ENCODE data around the gene PATZ1.

DNA sequence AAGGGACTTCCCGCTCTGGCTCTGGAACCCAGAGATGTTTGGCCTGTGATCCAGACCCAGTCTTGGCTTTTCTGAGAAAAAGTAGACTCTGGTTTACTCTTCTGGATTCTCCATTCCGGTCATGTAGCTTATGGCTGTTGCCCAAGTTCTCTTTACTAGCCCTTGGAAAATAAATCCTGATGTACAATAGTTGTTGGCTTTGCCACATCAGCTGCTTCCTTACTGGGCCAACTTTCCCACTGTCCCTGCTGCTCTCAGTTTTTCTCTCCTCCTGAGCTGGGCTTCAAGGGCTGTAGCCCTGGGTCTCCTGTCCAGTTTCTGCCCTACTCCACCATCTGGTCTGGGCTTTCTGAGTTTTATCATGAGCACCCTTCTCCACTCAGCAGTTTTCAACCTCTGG lies 12.5 kb downstream of the PATZ1 start:
- TF ChIP-seq, protein P1, sequence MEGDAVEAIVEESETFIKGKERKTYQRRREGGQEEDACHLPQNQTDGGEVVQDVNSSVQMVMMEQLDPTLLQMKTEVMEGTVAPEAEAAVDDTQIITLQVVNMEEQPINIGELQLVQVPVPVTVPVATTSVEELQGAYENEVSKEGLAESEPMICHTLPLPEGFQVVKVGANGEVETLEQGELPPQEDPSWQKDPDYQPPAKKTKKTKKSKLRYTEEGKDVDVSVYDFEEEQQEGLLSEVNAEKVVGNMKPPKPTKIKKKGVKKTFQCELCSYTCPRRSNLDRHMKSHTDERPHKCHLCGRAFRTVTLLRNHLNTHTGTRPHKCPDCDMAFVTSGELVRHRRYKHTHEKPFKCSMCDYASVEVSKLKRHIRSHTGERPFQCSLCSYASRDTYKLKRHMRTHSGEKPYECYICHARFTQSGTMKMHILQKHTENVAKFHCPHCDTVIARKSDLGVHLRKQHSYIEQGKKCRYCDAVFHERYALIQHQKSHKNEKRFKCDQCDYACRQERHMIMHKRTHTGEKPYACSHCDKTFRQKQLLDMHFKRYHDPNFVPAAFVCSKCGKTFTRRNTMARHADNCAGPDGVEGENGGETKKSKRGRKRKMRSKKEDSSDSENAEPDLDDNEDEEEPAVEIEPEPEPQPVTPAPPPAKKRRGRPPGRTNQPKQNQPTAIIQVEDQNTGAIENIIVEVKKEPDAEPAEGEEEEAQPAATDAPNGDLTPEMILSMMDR (IDR thresholded peaks at IDR 0.05), result no peak
- TF ChIP-seq EP300 (IDR thresholded peaks at IDR 0.05), result no peak
- TF ChIP-seq POLR2AphosphoS5 (IDR thresholded peaks at IDR 0.05), result no peak
- no peak for TF ChIP-seq POLR2A (IDR thresholded peaks at IDR 0.05)
